ENCODE results near the gene MRPS34. TPM values are rescaled to one million over a fixed set of nuclear protein-coding genes. Genes with fewer than 3 reads are reported as not detected.
A peak's percentile ranks its signal among the peaks of the same experiment; 100 is the strongest.

The MRPS34 gene
- total RNA-seq, 1 donor from 2014 or later, result 23.5 TPM

DNA sequence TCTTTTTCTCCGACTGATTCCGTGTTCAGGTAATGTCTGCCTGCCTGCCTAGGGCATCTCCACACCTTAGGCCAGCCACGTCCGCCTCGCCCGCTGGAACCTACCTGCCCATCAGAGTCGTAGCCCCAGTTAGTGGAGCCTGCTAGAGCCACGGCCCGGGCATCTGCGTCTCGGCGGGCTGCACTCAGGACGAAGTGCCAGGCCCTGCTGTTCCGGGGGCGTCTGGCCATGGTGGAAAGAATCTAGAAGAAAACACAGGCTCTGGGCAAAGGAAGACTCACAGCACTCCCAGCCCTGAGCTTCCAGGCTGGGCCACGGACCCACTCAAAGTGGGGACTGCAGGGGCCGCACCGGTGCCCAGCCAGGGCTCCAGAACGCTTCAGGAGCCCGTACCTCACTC is 8.3 kb upstream of the MRPS34 start:
- no peak for DNase-seq

DNA sequence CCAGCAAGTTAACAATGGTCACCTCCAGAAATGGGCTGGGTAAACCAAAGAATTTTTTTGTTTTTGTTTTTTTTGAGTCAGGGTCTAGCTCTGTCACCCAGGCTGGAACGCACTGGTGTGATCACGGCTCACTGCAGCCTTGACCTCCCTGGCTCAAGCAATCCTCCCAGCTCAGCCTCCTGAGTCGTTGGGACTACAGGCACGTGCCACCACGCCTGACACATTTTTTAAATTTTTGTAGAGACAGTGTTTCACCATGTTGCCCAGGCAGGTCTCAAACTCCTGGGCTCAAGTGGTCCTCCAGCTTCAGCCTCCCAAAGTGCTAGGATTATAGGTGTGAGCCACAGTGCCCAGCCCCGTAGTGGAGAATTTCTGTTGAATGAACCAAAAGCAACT is 7.7 kb upstream of the MRPS34 start:
- DNase-seq, result no peak

DNA sequence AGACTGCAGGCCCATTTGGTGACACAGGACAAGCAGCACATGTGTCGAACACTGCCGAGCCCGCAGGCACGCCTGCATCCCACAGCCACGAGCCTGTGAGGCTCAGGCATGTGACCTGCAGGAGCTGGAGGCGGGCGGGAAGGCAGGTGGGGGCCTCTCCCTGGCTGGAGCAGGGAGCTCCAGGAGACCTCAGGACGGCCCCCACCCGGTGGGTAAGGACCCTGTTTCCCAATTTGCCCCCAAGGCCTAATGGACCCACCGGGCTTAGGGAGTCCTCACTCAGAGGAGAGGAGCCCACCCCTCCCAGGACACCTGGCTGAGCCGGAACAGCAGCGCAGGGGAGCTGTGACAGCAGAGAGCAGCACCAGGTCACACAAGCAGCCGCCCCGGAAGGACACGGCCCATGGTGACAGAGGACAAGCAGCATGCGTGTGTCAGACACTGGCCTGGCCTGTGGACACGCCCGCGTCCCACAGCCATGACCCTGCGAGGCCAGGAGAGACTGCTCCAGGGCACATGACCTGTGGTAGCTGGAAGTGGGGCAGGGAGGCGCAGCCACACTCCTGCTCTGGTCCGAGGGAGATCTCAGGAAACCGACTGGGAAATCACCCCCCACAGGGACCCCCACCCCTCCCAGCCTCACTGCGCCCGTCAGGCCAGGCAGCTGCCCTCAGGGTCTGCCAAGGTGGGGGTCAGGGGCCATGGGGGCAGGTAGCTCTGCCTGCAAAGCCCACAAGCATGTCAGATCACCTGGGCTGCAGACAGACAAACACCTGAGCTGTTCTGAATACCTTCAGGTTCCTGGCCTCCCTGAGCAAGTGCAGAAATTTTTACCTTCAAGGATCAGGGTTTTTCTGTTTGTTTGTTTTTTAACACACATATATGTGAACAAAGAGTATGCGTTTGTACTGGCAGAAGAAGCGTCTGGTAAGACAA is 7.1 kb upstream of the MRPS34 start:
- no peak for DNase-seq

DNA sequence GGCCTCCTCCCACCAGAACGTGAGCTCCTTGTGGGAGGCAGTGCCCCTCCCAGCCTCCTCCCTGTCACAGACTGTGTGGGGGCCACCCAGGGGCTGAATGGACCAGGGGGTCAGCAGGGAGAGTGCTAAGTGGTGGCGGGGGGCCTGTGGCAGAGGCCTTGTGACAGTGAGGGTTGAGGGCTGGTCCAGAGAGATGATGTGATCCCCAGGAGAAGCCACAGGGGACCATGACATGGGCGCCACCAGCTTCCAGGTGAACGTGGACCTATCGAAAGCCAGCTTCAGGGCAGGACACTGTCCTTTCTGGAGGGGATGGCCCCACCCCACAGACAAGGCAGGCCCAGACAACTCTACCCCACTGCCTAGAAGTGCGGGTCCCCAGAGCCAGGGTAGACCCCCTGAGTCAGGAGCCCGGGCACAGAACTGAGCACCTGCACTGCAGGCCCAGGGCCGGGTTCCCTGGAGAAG is 6.3 kb upstream of the MRPS34 start:
- DNase-seq, result no peak

DNA sequence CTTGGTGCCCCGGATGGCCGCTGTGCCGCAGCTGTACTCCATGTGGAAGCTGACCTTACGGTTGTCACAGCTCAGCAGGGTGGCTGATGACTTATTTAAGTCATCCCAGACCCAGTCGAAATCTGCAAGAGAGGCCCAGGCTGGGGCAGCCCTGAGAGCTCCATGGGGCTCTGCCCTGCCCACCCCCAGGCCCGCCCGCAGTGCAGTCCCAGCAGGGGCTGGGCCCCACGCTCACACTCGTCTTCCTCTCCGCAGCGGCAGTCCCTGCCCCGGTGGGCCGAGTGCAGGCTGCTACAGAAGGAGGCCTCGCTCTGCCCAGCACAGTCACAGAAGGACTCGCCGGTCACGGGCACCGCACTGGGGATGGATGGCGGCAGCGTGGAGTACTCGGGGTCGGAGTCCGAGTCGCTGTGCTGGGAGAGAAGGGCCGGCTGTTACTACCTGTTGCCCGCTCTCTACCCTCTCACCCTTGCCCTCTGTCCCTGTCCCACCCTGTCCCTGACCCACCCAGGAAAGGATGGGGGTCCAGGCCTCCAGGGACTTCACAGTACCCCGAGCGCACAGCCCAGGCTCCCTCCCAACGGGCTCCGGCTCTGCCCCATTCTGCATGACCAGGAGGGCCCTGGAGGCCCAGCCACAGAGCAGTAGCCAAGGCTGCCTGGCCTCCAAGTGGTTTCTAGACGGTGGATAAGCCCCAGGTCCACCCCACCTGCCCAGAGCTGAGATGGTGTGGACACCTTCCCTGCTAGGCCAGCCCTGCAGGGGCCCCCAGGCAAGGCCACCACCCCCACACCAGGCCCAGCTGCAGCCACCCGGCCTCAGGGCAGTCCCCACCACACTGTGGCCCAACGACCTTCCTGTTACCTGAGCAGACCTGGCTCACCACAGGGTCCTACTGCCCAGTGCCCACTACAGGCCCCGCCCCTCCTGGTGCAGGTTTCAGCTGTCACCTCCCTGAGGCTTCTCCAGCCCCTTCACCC is 5.6 kb upstream of the MRPS34 start:
- DNase-seq, result no peak

DNA sequence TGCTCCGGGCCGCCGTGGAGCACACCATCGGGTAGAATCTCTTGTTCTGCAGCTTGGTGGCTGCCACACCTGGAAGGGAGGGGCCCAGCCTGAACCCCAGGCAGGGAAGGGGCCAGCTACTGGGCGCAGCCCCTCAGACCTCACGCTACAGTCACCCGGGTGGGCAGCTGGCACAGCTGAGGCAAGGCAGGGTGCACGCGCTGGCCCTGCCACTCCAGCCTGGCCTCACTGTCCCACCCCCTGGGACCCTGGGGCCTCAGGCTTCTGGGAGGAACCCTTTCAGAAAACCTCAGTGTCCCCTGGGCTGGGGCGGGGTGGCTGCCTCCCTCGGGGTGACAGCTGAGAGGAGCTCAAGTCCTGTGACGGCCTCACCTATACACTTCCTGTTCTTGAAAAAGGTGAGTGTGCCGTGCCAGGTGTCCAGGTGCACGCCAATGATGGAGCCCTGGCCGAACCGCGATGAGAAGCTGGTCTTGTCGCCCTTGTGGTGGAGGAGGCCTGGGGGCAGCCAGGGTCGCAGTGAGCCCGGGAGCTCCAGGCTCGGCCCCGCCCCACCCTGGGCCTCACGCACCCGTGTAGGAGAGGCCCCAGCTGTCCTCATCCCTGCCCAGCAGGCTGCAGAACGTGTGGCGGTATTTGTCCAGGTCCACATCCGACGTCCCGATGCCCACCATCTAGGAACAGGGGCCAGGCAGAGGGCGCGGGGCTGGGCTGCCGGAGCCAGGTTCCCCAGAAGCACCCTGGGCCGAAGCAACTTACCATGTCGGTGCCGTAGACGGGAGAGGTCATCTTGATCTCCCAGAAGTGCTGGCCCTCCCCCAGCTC is 4.7 kb upstream of the MRPS34 start:
- no peak for DNase-seq

DNA sequence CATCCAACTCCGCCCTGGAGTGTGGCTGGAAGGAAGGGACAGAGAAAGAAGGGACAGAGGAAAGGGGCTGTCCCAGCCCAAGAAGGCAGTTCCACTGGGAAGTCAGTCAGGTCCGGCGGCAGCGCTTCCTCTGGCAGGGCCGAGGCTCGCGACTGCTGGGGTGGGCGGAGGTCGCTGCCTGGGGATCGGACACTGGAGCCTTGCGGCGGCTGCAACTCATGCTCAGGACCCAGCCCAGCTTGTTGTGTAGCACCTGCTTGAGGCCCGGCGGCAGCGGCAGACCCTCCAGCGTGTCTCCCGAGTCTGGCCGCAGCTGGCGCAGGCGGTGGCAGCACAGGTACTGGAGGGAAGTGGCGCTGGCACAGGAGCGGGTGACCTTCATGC is 4.0 kb upstream of the MRPS34 start:
- no peak for DNase-seq

DNA sequence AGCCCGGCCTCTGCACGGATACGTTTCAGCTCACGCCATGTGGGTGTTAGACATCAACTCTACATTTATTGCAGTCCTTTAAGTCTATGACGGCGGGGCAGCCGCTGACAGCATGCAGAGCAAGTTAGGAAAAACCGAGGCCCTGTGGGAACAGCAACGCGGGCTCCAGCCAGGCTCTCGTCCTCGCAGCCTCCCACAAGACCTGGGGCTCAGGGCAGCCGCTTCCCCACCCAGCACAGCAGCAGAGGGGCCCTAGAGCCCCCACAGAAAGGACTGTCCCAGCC is 3.7 kb upstream of the MRPS34 start:
- DNase-seq, result no peak

DNA sequence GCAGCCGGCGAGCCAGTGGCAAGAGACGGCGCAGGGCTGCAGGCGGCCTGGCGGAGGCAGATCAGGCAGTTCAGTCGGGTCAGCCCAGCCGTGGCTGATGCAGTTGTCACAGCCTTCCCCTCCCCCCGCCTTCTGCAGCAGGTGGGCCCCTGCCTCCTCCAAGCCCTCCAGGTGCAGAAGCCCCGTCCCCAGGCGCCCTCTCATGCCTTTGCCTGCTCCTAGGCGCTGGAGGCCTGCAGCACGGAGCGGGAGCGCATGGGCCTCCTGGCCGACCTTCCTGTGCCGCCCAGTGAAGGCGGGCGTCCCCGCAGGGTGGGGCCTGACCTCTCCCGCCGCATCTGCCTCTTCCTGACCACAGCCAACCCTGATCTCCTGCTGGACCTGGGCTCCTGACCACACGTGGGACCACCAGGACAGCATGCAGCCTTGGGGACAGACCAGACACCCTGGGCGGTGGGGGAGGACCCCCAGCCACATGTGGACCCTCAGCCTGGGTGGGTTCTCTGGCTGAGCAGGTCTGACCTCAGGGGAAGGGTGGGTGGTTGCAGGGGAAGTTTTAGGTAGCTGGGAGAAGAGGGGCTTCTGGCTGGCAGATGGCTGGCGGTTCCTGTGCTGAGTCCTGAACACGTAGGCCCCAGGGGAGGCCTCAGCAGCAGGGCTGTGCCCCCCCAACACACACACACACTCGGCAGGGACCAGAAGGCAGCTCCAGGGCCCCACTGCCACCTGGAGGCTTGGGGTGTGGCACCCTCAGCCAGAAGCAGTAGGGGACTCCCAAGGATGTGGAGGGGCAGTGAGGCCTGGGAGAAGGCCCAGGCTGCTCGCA is 3.1 kb upstream of the MRPS34 start:
- no peak for DNase-seq

DNA sequence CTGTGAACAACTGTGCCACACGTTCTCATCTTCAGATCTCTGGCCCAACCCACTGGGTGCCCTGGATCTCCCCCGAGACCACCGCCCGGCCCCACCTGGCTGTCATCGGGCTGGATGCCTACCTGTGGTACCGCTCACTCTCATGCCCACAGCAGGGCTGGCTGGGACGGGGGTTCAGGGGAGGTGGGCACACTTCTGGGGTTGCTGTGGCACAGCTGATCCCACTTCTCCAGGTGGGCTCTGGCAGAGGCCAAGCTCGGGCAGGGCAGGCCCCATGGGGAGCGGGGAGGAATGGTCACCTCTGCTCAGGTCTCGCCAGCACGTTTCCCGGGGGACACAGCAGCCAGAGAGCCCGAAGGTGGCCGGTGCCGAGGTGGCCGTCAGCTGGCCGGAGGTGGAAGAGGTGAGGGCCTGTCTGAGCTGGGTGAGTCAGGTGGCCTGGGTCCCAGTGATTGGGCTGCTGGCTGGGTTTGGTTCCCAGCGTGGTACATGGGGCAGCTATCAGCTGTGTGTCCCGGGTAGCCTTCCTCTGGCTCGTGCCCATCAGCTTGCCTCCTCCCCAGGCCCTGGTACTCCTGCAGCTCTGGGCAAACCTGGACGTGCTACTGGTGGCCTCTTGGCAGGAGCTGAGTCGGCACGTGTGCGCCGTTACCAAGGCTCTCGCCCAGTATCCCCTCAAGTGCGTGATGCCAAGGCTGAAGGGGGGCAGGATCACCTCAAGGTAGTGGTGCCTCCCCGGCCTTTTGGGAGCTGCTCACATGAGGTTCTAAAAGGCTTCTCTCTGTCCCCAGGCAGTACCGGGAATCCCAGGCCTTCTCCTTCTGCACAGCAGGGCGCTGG is 2.3 kb upstream of the MRPS34 start:
- DNase-seq, result no peak

DNA sequence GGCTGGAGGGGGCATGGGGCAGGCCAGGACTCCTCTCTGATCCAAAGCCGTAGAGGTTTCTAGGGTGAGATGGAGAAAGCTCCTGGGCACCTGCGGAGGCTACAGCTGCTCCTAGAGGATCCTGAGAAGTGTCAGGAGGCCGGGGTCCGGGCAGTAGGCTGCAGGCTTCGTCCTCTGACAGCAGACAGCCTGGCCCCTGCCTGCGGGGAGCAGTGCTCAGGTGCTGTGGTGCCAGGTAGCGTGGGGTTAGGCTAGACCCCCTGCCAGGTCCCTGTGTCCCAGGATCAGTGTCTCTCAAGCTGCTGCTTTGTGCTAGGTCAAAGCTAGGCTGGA is 1.5 kb upstream of the MRPS34 start:
- DNase-seq, result no peak

DNA sequence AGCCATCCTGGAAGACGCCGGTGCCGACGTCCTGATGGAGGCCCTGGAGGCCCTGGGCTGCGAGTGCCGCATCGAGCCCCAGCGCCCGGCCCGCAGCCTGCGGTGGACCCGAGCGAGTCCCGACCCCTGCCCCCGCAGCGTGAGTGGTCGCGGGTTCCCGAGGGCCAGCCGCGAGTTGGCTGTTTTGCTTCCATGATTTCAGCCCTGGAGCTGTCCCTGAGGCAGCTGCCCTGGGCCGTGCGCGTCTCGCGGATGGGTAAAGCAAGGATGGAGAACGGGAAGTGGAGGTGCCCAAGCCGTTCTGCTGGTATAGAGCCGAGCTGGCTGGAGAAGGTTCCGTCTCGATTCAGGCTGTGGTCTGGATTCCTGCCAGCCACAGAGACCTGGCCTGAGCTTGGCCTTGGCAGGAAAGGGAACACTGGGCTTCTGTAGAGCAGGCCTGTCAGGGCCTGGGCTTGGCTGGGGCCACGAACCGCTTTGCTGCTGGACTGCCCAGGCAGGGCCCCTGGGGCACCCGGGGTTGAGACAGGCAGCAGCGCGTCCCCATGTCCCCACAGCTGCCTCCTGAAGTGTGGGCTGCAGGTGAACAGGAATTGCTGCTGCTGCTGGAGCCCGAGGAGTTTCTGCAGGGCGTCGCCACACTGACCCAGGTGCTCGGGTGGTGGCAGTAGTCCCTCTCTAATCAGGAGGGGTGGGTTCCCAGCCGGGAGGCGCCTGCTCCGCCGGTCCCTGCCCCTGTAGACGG is 941 bp upstream of the MRPS34 start:
- no peak for DNase-seq

DNA sequence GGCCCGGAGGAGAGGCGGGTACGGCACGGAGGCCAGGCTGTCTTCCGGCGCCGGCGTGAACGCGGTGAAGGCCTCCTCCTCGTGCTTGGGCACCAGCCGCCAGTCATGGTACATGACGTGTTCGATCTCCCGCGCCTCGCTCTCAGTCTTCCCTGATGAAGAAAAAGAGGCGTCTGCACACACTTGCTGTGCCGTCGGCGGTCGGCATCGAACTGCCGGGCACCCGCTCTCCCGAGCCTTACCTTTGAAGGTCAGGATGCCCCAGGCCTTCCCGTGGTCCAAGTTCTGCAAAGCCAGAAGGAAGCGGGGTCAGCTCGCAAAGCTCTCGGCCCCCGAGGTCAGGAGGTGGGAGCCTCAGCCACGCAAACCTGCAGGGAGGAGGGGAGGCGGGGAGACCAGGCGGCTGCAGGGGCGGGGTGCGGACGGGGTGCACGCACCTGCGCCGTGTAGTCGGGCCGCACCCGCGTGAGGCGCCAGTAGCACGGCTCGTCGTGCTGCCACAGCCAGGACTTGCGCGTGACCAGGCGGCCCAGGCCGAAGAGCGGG is 499 bp downstream of the MRPS34 start, which contains the start of gene EME2:
Gene EME2, plus strand, starts transcription at position 449 of the 546 bp plus-strand sequence. CDS start 418 bp downstream, outside the sequence.
- no peak for DNase-seq

DNA sequence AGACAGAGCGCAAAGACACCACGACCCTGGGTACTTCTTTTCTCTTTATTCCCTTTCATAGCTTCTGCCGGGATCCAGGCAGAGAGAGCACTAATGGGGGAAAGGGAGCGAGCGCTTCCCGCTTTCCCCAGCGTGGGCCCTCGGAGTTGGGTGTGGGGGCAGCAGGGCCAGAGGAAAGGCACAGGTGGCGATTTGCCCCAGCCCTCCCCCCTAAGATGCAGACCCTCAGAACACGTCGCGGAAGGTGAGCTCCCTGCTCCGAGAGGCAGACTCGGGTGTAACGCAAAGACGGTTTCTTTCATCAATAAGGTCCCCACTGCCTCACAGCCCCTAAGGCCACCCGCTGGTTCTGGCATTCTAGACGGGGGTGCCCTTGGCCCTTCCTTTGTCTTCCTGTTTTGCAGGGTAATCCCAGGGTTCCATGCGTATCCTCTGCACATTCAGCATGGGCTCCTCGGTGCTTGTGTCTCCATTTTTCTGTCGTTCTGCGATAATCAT is 1.0 kb downstream of the MRPS34 start:
- peak; percentile 23 for DNase-seq

DNA sequence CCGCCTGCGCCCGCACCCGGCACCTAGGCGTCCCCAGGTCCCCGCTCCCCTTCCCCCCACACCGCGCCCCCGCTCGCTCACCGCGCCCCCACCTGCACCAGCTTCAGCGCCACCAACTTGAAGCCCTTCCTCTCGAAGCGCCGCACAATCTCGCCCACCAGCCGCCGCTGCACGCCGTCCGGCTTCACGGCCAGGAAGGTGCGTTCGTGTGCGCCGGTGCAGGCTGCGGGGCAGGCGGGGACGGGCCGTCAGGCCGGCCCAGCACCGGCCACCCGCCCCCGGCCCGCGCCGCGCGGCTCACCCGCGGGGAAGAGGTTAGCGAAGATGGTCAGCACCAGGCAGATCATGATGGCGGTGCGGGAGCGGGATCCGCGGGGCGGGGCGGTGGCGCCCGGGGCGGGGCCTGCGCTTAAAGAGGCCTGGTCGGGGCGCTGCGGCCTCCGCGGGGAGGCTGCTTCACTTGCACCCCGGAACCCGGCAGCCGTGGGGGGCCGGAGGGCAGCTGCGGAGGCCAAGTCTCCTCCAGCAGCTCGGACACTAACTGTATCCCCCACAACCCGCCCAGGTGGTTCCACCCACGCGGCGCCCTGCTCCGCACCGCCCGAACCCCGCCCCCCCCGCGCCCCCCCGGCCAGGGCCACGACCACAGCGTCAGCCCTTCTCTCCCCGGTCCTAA is 1.6 kb downstream of the MRPS34 start, which contains the start of gene NME3:
Gene NME3, minus strand, starts transcription at position 356 of the 676 bp plus-strand sequence. Its CDS starts 9 bp downstream, at position 347.
- DNase-seq, result no peak

DNA sequence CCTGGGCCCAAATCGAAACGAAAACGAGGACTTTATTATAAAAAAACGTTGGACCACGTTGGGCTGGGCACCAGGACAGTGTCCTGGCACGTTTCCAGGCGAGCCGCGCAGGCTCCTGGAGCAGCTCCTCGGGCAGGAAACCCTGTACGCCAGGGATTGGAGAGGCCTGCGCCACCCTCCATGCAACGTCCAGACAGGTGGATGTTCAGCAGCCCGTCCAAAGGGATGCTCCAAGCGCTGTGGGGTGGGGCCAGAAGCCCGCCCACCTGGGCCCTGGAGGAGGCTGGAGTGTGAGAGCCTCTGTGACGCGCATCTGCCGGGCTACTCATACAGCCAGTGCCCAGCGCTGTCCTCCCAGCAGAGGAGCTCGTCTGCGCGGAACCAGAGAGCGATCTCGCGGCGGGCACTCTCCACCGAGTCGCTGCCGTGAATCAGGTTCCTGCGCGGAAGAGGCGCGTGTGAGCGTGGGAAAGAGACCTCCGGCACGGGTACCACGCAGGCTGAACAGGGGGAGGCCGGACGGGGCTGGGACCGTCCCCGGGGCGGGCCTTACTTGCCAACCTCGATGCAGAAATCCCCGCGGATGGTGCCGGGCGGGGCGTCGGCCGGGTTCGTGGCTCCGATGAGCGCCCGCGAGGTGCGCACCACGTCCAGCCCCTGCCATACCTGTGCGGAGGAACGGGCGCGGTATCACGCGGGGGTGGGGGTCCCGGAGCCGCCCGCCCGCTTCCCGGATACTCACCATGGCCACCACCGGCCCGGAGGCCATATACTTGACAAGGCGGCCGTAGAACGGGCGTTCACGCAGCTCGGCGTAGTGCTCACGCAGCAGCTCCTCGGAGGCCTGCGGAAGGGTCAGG is 2.4 kb downstream of the MRPS34 start:
- no peak for DNase-seq

Measured in skin of body (tissue), 2 donors.